GM12873 (cell line): ENCODE results near the gene SAMD11.

ENCODE experiments used
- CTCF ChIP-seq: IDR thresholded peaks from 2 replicates; pipeline ENCODE4 v1.5.1; 2012; ENCODE audit warnings: low read depth, mild to moderate bottlenecking, moderate library complexity, low read length, control low read depth; ENCODE audit not compliant: insufficient read depth; ENCODE audit errors: missing control alignments

The SAMD11 gene

DNA sequence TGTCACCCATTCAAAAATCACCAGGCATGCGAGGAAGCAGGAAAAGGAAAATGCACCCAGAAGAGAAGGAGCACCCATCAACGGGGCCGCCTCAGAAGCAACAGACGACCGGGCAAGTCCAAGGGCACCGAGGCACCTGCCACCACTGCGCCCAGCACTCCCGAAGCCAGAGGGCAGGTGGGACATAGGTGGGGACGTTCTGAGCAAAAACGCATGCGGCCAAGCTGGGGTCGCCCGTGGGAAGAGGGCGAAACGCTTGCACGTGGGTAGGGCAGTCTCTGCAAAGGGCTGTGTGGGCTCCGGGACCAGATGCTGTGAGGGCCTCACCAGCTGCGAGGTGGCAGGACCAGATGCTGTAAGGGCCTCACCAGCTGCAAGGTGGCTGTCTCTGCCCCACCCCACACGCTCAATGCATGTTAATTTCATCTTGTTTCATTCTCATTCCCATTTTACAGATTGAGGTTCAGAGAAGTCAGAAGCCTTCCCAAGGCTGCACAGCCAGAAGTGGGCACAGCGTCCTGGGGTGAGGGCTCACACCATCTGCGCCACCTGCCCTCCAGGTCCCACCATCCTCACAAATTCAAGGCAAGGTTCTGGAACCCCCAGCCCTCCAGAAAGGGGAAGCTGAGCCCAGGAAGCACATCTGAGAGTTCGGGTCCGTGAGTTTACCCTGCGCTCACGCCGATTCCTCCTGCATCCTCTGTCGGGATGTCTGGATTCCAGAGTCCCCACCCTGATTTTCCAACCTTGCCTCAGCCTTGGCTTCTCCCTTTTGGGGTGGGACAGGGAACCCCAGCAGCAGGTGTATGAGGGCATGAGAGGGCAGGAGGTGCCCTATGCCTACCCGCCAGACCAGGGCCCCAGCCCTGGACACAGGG lies 8.2 kb upstream of the SAMD11 start:
- no peak for TF ChIP-seq CTCF

- TF ChIP-seq CTCF: no peak
These were observed 7.3 kb upstream of the SAMD11 start for GRCh38 chr1:916173-917075.

GRCh38 chr1:917076-917459 lies 6.7 kb upstream of the SAMD11 start:
- no peak for TF ChIP-seq CTCF

GRCh38 chr1:917466-918091 lies 6.1 kb upstream of the SAMD11 start:
- TF ChIP-seq CTCF: no peak

DNA sequence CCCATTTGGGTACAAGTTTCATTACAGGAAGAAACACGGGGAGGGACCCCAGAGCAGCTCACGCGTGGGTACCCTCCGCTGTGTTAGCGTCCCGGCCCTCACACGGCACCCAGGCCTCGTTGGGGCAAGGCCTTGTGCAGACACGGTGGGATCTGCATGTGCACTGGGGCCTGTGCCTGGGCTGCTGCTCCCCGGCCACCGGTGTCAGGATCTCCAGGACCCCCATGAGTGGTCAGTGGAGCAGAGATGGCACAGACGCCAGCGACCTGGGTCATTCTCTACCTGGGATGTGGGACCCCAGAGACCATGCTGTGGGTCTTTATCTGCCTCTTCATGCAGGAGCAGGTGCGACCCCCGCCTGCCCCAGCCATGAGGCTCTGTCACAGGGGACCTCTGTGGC lies 5.4 kb upstream of the SAMD11 start:
- TF ChIP-seq CTCF: no peak

- TF ChIP-seq CTCF: no peak
These were observed 4.9 kb upstream of the SAMD11 start for GRCh38 chr1:918843-919242.
